GM18873 (cell line): ENCODE measurements around the gene SLC2A5.
"Not testable (repeated sequence)": the region's sequence is repeated elsewhere in the genome, so short reads cannot be mapped to it uniquely, and the experiment has no call there.

Experiments used
- ATAC-seq: cut with Tn5 transposase; IDR thresholded peaks from one replicate; pipeline ENCODE4 v1.9.1; 2021; ENCODE audit warnings: mild to moderate bottlenecking, moderate library complexity, moderate number of reproducible peaks; ENCODE audit not compliant: unreplicated experiment, low FRiP score

The SLC2A5 gene

GRCh38 chr1:9010781-9011323 lies 58.6 kb downstream of the SLC2A5 start:
- ATAC-seq, result no peak

DNA sequence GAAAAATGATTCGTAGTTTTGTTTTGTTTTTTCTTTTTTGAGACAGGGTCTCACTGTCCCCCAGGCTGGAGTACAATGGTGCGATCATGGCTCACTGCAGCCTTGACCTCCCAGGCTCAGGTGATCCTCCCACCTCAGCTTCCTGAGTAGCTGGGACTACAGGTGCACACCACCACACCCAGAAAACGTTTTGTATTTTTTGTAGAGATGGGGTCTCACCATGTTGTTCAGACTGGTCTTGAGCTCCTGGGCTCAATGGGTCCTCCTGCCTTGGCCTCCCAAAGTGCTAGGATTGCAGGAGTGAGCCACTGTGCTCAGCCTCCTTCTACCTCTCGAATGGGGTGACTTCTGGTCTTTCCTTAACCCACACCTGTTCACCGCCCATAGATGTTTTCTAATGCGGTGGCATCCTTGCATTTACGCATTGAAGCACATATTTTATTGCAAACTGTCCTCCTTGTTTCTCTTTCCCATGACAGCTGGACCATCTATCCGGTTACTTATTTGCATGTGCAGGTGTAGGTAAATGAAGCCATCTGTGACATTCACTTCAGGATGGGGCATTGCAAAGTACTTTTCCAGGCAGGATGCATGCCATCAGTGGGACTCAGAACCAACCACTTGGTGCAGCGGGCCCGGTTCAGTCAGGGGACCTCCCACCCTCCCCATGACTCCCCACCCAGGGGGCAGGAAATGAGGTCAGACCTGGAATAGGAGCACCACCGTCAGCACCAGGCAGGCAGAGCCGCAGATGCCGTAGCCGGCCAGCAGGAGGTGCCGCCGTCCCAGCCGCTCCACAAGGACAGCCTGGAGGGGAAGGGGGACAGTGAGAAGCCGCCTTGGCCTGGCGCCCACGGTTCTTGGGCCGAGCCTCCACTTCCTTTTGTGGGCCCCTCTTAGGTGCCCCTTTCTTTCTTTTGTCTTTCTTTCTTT lies 59.7 kb downstream of the SLC2A5 start:
- ATAC-seq, result no peak

DNA sequence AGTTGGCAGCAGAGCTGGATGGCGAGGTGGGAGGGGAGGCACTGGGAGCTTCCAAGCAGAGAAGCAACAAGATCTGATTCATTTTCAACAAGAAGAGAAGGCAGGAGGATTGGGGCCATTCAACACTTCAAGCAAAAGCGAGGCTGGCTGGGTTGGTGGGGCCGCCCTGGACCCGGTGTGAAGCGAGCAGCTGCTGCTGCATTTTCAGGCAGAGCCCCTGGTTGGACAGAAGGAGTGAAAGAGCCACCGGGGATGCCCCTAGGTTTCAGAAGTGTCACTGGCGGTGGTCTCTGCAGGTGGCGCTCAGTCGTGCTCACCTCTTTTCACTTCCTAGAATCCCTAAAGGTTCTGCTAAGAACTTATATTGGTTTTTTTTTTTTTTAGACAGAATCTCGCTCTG lies 61.2 kb downstream of the SLC2A5 start:
- ATAC-seq, result no peak

GRCh38 chr1:9006956-9007615 lies 62.3 kb downstream of the SLC2A5 start:
- no peak for ATAC-seq

- no peak for ATAC-seq
These were observed 64.1 kb downstream of the SLC2A5 start for GRCh38 chr1:9005395-9005708.

DNA sequence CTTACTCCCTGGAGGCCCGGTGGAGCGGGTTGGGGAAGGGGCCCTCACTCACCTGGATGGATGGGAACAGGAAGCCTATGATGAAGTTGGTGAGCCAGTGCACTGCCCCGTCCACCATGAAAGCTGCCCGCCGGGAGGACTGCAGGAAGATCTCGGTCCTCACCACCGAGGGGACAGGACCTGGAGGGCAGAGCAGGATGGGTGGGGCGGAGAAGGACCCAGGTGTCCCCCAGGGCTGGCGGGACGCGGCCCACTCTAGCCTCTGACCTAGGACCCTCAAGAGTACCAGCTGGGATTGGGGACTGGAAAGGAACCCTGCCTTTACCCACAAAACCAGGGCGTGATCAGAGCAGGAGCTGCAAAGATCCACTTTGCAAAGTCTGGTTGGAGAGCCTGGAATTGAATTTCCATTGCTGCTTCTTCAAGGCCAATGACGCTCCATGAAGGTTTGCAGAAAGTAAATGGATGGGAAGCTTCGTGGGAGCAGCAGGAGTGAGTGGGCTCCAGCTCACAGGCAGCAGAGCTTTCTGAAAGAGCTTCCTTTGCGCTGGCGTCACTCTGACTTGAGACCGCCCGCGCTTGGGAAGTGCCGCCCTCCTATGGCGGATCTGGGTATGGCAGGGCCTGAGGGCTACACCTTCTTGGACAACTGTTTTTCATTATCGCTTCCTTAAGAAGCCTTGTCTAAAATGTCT lies 64.6 kb downstream of the SLC2A5 start:
- ATAC-seq, result no peak

GRCh38 chr1:9004031-9004699 lies 65.3 kb downstream of the SLC2A5 start:
- ATAC-seq, result no peak

DNA sequence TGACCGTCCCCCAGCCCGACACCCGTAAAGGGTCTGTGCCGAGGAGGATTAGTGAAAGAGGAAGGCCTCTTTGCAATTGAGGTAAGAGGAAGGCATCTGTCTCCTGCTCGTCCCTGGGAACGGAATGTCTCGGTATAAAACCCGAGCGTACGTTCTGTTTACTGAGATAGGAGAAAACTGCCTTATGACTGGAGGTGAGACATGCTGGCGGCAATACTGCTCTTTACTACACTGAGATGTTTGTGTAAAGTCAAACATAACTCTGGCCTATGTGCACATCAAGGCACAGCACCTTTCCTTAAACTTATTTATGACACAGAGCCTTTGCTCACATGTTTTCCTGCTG lies 67.2 kb downstream of the SLC2A5 start:
- not testable (repeated sequence) for ATAC-seq

GRCh38 chr1:9001534-9002214 lies 67.8 kb downstream of the SLC2A5 start:
- ATAC-seq, result not testable (repeated sequence)

- ATAC-seq, result not testable (repeated sequence)
These were observed 75.3 kb downstream of the SLC2A5 start for GRCh38 chr1:8993962-8994675.

DNA sequence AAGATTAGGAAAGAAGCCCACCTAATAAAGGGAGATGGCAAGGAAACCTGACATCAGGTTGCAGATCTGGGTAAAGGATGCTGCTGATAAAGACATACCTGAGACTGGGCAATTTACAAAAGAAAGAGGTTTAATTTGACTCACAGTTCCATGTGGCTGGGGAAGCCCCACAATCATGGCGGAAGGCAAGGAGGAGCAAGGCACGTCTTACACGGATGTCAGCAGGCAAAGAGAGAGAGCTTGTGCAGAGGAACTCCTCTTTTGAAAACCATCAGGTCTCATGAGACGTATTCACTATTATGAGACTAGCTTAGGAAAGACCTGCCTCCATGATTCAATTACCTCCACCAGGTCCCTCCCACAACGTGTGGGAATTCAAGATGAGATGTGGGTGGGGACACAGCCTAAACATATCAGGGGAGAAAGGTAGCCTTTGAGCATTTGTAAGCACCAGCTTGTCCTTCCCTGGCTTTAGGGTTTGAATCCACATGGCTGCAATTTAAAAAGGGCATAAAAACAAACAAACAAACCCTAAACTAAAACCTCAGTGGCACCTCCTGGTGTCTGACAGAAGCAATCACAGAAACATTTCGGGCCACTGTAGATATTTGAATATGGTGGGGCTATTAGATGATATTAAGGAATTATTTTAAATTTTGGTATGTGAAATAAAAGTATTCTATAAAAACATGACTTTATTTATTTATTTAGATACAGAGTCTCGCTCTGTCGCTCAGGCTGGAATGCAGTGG lies 76.3 kb downstream of the SLC2A5 start:
- no peak for ATAC-seq

- ATAC-seq, result no peak
These were observed 79.6 kb downstream of the SLC2A5 start for GRCh38 chr1:8989821-8990220.

DNA sequence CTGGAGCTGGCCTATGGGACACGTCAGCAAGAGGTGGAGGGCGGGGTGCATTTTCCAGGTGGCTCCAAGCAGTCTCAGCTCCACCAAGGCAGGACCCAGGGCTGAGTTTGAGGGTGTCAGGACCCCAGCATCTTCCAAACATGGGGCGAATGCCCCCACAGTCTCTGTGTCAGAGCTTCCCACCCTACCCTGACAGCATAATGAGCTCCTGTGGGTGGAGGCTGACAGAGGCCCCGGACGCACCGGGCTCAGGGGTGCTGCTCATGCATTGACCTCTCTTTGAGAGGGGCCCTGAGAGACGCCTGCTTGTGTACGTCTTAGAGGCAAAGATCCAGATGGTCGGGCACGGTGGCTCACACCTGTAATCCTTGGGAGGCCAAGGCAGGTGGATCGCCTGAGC lies 80.4 kb downstream of the SLC2A5 start:
- ATAC-seq, result no peak

DNA sequence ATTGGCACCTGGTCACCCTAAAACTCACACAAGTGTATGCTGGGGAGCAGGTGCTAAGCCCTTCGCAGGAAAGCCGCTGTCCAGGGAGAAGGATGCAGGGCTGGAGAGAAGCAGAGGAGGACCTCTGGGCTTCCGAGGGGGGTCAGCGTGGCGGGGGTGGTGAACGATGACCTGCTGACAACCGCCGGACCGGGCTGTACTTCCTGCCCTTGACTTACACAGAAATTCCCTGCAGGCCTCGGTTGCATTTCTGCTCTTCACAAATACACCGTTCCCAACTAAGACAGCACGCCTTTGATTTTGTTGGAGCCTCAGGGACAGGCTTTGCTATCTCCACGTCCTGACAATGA lies 80.8 kb downstream of the SLC2A5 start:
- ATAC-seq, result no peak

DNA sequence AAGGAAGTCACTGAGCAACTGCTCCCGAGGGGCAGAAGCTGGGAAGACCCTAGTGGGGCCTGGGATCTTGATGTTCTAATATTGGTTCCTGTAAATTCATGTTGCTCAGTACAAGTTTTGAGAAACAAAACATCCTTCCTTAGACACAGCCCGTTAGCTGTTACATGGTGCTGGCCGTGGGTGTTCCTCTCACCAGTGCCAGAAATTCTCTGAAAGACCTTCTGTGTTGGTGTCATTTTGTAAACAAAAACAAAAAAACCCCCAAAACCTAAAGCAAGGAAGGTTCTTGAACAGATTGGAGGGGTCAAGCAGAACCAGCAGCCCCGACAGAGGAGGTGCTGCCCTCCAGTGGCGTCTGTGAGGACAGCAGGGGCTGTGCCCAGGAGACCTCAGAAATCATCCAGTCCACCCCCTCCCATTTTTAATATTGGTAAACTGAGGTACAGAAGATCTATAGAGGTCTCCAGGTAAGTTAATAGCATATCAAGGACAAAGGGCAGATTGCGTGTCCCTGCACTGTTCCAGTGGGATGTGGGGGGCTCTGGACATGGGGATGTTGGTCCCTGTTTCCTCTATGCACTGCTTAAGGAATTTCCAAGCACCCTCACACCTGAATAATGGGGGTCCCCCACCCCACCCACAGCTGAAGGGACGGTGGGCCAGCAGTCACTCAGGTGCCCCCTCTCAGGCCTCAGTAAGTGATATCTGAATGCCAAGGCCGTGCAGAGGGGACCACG lies 81.4 kb downstream of the SLC2A5 start:
- ATAC-seq, result no peak

GRCh38 chr1:8986814-8987190 lies 82.6 kb downstream of the SLC2A5 start:
- no peak for ATAC-seq

GRCh38 chr1:8985915-8986813 lies 83.3 kb downstream of the SLC2A5 start:
- ATAC-seq, result no peak
